Gastroesophageal sphincter (tissue), 4 donors: ENCODE measurements around the gene CFAP61. TPM values are rescaled to one million over a fixed set of nuclear protein-coding genes. Genes with fewer than 3 reads are reported as not detected.

ENCODE experiments used
- ATAC-seq: fragments of 150-250 bp; one replicate; pipeline ENCODE4 v1.9.1; 2016; ENCODE audit warnings: mild to moderate bottlenecking, moderate library complexity
- H3K27ac ChIP-seq, 4 donors: fragments of 200-600 bp; sonication (generic) in 3 of 4; 1 replicate in 3 of 4; 2 replicates in 1 of 4; pipeline ENCODE4 v1.5.1; 2016 to 2019
- H3K27me3 ChIP-seq: fragments of 200-600 bp; sonication (generic); one replicate; pipeline ENCODE4 v1.5.1; 2019
- H3K36me3 ChIP-seq, 2 donors: fragments of 200-600 bp; sonication (generic); one replicate each; pipeline ENCODE4 v1.5.1; 2019; ENCODE audit warnings: control low read depth in 1 of 2
- H3K4me1 ChIP-seq, 3 donors: fragments of 200-600 bp; sonication (generic); 1 replicate in 2 of 3; 2 replicates in 1 of 3; pipeline ENCODE4 v1.5.1; 2016 to 2019; ENCODE audit warnings: control low read depth in 2 of 3
- H3K4me3 ChIP-seq, 2 donors: fragments of 200-600 bp; sonication (generic); one replicate each; pipeline ENCODE4 v1.5.1; 2019; ENCODE audit warnings: mild to moderate bottlenecking in 1 of 2, moderate library complexity in 1 of 2
- H3K9me3 ChIP-seq, 3 donors: fragments of 200-600 bp; sonication (generic); one replicate each; pipeline ENCODE4 v1.5.1; 2017 to 2019; ENCODE audit warnings: control low read depth in 2 of 3
- CTCF ChIP-seq, 4 experiments: fragments of 200-600 bp in 2 of 4; fragments of 450-650 bp in 2 of 4; sonication (generic) in 1 of 4; IDR thresholded peaks; one replicate each; pipeline ENCODE4 v1.5.1; 2017 to 2019; ENCODE audit warnings: antibody characterized with exemption in 4 of 4, mild to moderate bottlenecking in 2 of 4, moderate library complexity in 2 of 4
- EP300 ChIP-seq: sonication (generic); formaldehyde crosslinking; IDR thresholded peaks from one replicate; pipeline ENCODE4 v1.6.1; 2017; ENCODE audit warnings: antibody characterized with exemption, mild to moderate bottlenecking
- POLR2A ChIP-seq, 2 donors: fragments of 450-650 bp; IDR thresholded peaks; one replicate each; pipeline ENCODE4 v1.6.1; 2017; ENCODE audit warnings: antibody characterized with exemption in 2 of 2, mild to moderate bottlenecking in 2 of 2, moderate library complexity in 1 of 2
- POLR2AphosphoS5 ChIP-seq: sonication (generic); formaldehyde crosslinking; IDR thresholded peaks from one replicate; pipeline ENCODE4 v1.6.1; 2017; ENCODE audit warnings: antibody characterized with exemption
- WGBS, 2 donors: methylation state at CpG; one replicate each; pipeline ENCODE4 v1.1.5; 2018; ENCODE audit warnings: low coverage in 1 of 2; 5-methylcytosine and 5-hydroxymethylcytosine counted together
- total RNA-seq, 4 donors: library from RNA; depleted of rRNA; stranded (reverse); fragments of >200 nt; gene quantifications; one replicate each; pipeline ENCODE4 v1.1.0, GENCODE V29; 2016

CFAP61 gene
- total RNA-seq, 4 donors from 2014 or later: 0.27 to 0.54 (median 0.30) TPM; not detected in 1

- no peaks in the 10 kb centered on the region for H3K4me1 ChIP-seq
- H3K27me3 ChIP-seq: peaks cover 6% of the 10 kb centered on the region
- no peak overlapping the region for H3K4me3 ChIP-seq
- no peaks in the 10 kb centered on the region for H3K9me3 ChIP-seq
- no peaks in the 10 kb centered on the region for H3K36me3 ChIP-seq
- TF ChIP-seq POLR2AphosphoS5 (no peak), CTCF (IDR thresholded peaks at IDR 0.05) (no peak), POLR2A (IDR thresholded peaks at IDR 0.05) (no peak), EP300 (no peak)
- no peak overlapping the region for H3K27ac ChIP-seq
- 87 to 100% methylated on average over 1 to 4 of the region's 6 CpGs for WGBS, 2 donors
- no peak for ATAC-seq
These were observed 243.5 kb downstream of the CFAP61 start for GRCh38 chr20:20295621-20296498.

- Histone ChIP-seq H3K4me3 (no peak overlapping the region), H3K27me3 (peaks cover 6% of the 10 kb centered on the region), H3K27ac (no peak overlapping the region), H3K4me1 (no peaks in the 10 kb centered on the region), H3K36me3 (no peaks in the 10 kb centered on the region), H3K9me3 (no peaks in the 10 kb centered on the region)
- WGBS, 2 donors: 30 to 50% methylated on average over 1 of the region's 3 CpGs
- TF ChIP-seq CTCF (IDR thresholded peaks at IDR 0.05) (no peak), POLR2A (IDR thresholded peaks at IDR 0.05) (no peak), EP300 (no peak), POLR2AphosphoS5 (no peak)
- no peak for ATAC-seq
These were observed 244.8 kb downstream of the CFAP61 start for GRCh38 chr20:20297181-20297580.

GRCh38 chr20:20297752-20298151, 245.4 kb downstream of the CFAP61 start:
- Histone ChIP-seq H3K27me3 (peaks cover 6% of the 10 kb centered on the region), H3K9me3 (no peaks in the 10 kb centered on the region), H3K27ac (no peak overlapping the region), H3K4me1 (no peaks in the 10 kb centered on the region), H3K4me3 (no peak overlapping the region), H3K36me3 (no peaks in the 10 kb centered on the region)
- no peak for ATAC-seq
- WGBS, 2 donors: 60 to 69% methylated on average over 1 to 2 of the region's 2 CpGs
- no peak for TF ChIP-seq EP300
- no peak for TF ChIP-seq POLR2A (IDR thresholded peaks at IDR 0.05)
- no peak for TF ChIP-seq POLR2AphosphoS5
- TF ChIP-seq CTCF (IDR thresholded peaks at IDR 0.05): no peak

- TF ChIP-seq CTCF (IDR thresholded peaks at IDR 0.05): no peak
- TF ChIP-seq POLR2A (IDR thresholded peaks at IDR 0.05): no peak
- TF ChIP-seq EP300: no peak
- no peak for TF ChIP-seq POLR2AphosphoS5
- peaks cover 6% of the 10 kb centered on the region for H3K27me3 ChIP-seq
- no peak overlapping the region for H3K4me3 ChIP-seq
- H3K4me1 ChIP-seq: no peaks in the 10 kb centered on the region
- H3K27ac ChIP-seq: no peak overlapping the region
- H3K36me3 ChIP-seq: no peaks in the 10 kb centered on the region
- no peak for ATAC-seq
- WGBS, 2 donors: 72 to 75% methylated on average over 6 to 7 of the region's 7 CpGs
- H3K9me3 ChIP-seq: no peaks in the 10 kb centered on the region
These were observed 247.6 kb downstream of the CFAP61 start for GRCh38 chr20:20299904-20300303.

GRCh38 chr20:20303320-20303719, 251.0 kb downstream of the CFAP61 start:
- 76 to 95% methylated on average over 4 to 7 of the region's 12 CpGs for WGBS, 2 donors
- no peak for ATAC-seq

More at GRCh38 chr20:20303320-20303719, 251.0 kb downstream of the CFAP61 start:
- H3K27ac ChIP-seq: no peak overlapping the region
- TF ChIP-seq CTCF (IDR thresholded peaks at IDR 0.05) (no peak), POLR2A (IDR thresholded peaks at IDR 0.05) (no peak), EP300 (no peak), POLR2AphosphoS5 (no peak)
- H3K4me1 ChIP-seq: no peaks in the 10 kb centered on the region
- H3K27me3 ChIP-seq: peaks cover 7% of the 10 kb centered on the region
- no peaks in the 10 kb centered on the region for H3K36me3 ChIP-seq
- no peaks in the 10 kb centered on the region for H3K9me3 ChIP-seq
- no peak overlapping the region for H3K4me3 ChIP-seq
